ENCODE data around the gene RDM1.

- TF ChIP-seq, protein P1, sequence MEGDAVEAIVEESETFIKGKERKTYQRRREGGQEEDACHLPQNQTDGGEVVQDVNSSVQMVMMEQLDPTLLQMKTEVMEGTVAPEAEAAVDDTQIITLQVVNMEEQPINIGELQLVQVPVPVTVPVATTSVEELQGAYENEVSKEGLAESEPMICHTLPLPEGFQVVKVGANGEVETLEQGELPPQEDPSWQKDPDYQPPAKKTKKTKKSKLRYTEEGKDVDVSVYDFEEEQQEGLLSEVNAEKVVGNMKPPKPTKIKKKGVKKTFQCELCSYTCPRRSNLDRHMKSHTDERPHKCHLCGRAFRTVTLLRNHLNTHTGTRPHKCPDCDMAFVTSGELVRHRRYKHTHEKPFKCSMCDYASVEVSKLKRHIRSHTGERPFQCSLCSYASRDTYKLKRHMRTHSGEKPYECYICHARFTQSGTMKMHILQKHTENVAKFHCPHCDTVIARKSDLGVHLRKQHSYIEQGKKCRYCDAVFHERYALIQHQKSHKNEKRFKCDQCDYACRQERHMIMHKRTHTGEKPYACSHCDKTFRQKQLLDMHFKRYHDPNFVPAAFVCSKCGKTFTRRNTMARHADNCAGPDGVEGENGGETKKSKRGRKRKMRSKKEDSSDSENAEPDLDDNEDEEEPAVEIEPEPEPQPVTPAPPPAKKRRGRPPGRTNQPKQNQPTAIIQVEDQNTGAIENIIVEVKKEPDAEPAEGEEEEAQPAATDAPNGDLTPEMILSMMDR (IDR thresholded peaks at IDR 0.05; ENCODE audit: insufficient read depth, low read length), result no peak
- TF ChIP-seq SPI1 (IDR thresholded peaks at IDR 0.05; ENCODE audit: borderline replicate concordance, low read depth), result no peak
Measured at GRCh38 chr17:35879773-35880654, 50.6 kb downstream of the RDM1 start, which contains the start of gene CCL5.
